Astrocyte of the spinal cord (primary cell): Measurements from ENCODE around the gene RNASE8.

ENCODE experiments used
- DNase-seq: peaks from one replicate; pipeline ENCODE4 v3.0.0; 2011; ENCODE audit warnings: low read depth, low spot score
- H3K4me3 ChIP-seq: 2 replicates; pipeline ENCODE4 v1.5.1; 2011; ENCODE audit warnings: low read depth, mild to moderate bottlenecking, low read length, moderate library complexity
- in situ Hi-C: cut with HindIII; loops from 2 replicates; pipeline ENCODE4 v1.10.0; 2017; ENCODE audit warnings: low sequenced_read_pairs
- TF ChIP-seq, protein P1 (sequence below): IDR thresholded peaks from 2 replicates; pipeline ENCODE4 v1.5.1; 2012; ENCODE audit warnings: low read depth, mild to moderate bottlenecking, low read length, inconsistent platforms

Gene RNASE8

DNA sequence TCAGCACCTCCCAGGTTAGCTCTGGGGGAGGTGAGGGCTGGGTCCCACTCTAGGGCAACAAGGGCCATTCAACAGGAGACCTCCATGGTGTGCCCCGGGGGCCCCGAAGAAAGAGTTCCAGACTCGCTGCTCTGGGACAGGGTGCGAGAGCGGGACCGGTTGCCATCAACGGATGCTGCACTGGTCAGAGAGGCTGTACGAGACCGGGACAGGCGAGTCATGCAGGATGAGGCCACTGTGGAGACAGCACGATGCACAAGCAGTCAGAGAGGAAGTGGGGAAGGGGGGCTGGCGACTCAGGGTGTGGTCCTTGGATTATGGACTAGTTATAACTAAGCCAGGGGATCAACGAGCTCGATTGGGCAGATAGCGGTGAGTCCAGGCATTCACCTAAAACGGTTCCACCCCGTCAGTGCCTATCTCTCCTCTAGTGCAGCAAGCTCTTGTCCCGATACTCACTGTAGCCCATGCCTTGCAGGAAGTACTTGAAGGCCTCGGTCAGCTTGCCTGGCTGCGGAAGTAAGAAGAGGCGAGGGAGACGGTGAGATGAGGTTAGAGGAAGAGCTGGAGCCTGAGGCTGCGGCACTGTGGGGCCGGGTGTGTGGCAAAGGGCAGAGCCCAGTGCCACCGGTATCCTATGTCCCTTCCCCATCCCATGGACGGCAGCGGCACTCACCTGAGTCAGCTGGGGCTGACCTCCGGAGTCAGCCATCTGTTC lies 39.9 kb upstream of the RNASE8 start:
- H3K4me3 ChIP-seq, result no peak overlapping the region
- DNase-seq, result no peak
- in situ Hi-C loops, result no loop called here
- TF ChIP-seq, protein P1, sequence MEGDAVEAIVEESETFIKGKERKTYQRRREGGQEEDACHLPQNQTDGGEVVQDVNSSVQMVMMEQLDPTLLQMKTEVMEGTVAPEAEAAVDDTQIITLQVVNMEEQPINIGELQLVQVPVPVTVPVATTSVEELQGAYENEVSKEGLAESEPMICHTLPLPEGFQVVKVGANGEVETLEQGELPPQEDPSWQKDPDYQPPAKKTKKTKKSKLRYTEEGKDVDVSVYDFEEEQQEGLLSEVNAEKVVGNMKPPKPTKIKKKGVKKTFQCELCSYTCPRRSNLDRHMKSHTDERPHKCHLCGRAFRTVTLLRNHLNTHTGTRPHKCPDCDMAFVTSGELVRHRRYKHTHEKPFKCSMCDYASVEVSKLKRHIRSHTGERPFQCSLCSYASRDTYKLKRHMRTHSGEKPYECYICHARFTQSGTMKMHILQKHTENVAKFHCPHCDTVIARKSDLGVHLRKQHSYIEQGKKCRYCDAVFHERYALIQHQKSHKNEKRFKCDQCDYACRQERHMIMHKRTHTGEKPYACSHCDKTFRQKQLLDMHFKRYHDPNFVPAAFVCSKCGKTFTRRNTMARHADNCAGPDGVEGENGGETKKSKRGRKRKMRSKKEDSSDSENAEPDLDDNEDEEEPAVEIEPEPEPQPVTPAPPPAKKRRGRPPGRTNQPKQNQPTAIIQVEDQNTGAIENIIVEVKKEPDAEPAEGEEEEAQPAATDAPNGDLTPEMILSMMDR, result no peak

DNA sequence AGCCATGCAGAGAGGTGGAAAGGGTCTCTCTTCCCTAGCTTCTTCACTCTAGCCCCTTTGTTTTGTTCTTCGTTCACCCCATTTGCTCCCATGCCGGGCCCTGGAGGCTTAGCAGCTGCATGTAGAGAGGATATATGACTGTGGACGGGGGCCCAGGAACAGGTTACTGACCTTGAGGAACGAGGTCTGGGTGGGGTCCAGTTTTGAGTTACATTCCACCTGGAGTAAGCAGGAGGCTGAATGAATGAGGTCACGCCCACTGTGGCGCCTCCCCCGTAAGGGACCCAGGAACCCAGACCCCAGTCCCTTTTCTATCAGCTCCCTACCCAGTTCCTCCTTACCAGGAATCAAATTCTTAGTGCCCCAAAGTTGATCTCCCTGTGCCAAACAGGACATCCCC lies 39.3 kb upstream of the RNASE8 start:
- no peak for DNase-seq
- in situ Hi-C loops, result no loop called here
- TF ChIP-seq, protein P1, result no peak
- no peak overlapping the region for H3K4me3 ChIP-seq

DNA sequence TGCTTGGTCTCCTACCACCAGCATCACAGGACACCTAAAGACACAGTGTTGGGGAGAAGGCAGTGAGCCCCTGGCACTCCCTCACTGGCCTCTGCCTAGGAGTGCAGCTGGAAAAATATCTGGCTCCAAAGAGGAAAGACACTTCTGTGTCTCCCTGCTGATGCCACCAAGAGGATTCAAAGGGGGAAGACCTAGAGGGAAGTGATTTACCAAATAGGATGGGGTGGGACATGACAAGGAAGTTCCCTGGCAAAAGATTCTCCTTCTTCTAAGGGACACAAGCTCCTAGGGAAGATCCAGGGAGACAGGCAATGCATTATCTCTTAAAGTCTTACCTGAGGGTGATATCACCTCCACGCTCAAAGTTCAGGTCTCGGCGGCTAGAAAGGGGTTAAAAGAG lies 38.8 kb upstream of the RNASE8 start:
- TF ChIP-seq, protein P1, result no peak
- in situ Hi-C loops, result no loop called here
- H3K4me3 ChIP-seq, result no peak overlapping the region
- no peak for DNase-seq

DNA sequence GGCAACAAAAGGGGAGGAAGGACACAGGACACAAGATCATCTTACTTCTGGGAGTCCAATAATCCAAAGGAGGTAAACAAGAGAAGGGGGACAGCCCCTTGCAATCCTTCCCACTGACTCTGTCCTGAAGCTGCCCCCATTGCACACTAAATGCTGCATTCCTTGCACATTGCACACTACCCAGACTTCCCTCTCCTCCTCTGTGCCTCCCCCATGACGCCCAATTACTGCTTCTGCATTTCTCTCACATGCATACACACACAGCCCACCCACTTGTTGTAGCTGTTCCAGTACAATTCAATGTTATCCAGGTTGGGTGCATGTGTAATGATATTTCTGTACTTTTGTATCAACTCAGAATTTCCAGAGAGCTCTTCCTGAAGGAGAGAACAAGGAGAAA lies 38.3 kb upstream of the RNASE8 start:
- DNase-seq, result no peak
- in situ Hi-C loops, result no loop called here
- TF ChIP-seq, protein P1, result no peak
- H3K4me3 ChIP-seq, result no peak overlapping the region

DNA sequence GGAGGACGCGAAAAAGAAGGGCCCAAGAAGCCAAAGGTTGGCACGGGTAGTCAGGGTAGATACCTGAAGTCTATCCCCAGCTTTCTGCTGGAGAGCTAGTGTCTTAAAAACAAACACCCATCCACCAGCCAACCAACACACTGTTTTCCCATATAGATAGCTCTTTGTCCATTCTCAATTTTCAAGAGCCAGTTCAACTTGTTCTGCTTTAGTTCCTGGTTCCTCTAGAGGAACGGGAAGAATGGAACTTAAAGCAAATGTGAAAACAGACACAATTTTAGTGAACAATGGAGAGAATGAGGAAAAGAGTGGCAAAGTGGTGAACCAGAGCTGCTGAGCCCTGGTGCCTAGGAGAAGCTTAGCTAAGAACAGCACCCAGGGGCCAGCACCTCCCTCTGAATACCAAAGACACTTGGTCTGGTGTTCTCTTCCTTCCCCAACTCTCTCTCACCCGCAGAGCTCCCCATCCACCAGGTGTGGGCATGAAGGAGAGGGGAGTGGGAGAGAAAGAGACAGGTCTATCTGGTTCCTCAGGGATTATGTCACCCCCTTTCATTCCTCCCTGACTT lies 36.6 kb upstream of the RNASE8 start:
- no peak overlapping the region for H3K4me3 ChIP-seq
- TF ChIP-seq, protein P1, result no peak
- in situ Hi-C loops, result no loop called here
- DNase-seq, result no peak

DNA sequence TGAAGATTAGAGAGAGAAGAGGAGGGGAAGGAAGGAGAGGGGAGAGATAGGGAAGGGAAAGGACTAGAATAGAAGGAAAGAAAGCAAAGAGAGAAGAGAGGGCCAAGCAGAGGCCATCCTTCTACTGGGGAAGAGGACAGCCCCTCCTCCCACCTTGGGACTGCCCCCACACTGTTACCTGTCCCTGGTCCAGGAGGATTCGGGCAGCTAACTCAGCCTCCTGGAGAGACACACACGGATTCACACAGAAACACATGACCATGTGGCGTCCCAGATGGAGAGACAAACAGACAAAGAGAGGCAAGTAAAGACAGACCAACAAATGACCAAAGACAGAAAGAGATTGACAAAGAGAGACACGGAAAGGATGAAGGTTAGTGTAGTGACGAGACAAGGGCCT lies 34.9 kb upstream of the RNASE8 start:
- TF ChIP-seq, protein P1, result no peak
- no peak overlapping the region for H3K4me3 ChIP-seq
- in situ Hi-C loops, result no loop called here
- no peak for DNase-seq
